Esophagus muscularis mucosa (tissue), 4 donors: ENCODE data around the gene YWHAE.

Experiments
- CTCF ChIP-seq, 3 experiments: fragments of 200-600 bp in 2 of 3; fragments of 450-650 bp in 1 of 3; sonication (generic) in 2 of 3; IDR thresholded peaks; one replicate each; pipeline ENCODE4 v1.5.1; 2017 to 2019; ENCODE audit warnings: antibody characterized with exemption in 3 of 3, mild to moderate bottlenecking in 2 of 3, moderate library complexity in 1 of 3
- EP300 ChIP-seq: sonication (generic); formaldehyde crosslinking; IDR thresholded peaks from one replicate; pipeline ENCODE4 v1.6.1; 2017; ENCODE audit warnings: antibody characterized with exemption
- POLR2A ChIP-seq: fragments of 450-650 bp; IDR thresholded peaks from one replicate; pipeline ENCODE4 v1.6.1; 2017; ENCODE audit warnings: antibody characterized with exemption, moderate library complexity, mild to moderate bottlenecking, low read depth
- POLR2AphosphoS5 ChIP-seq, 2 donors: sonication (generic); formaldehyde crosslinking; IDR thresholded peaks; one replicate each; pipeline ENCODE4 v1.6.1; 2017; ENCODE audit warnings: antibody characterized with exemption in 2 of 2

GRCh38 chr17:1399679-1400512 is at the start of gene YWHAE:
- TF ChIP-seq CTCF (IDR thresholded peaks at IDR 0.05) (no peak), POLR2AphosphoS5 (IDR thresholded peaks at IDR 0.05) (peak; percentile 94 to 98), POLR2A (peak; percentile 92), EP300 (no peak)
